Neutrophil (primary cell): ENCODE measurements around the gene CERK.

Experiments
- H3K27ac ChIP-seq: fragments of 200-600 bp; sonication (generic); 2 replicates; pipeline ENCODE4 v1.5.1; 2016; ENCODE audit warnings: mild to moderate bottlenecking, moderate library complexity
- H3K27me3 ChIP-seq: fragments of 200-600 bp; sonication (generic); 2 replicates; pipeline ENCODE4 v1.6.0; 2016; ENCODE audit warnings: mild to moderate bottlenecking
- H3K36me3 ChIP-seq: fragments of 200-600 bp; sonication (generic); 2 replicates; pipeline ENCODE4 v1.5.1; 2017
- H3K4me1 ChIP-seq, 2 experiments: fragments of 200-600 bp in 1 of 2; sonication (generic) in 1 of 2; 1 replicate in 1 of 2; 2 replicates in 1 of 2; pipeline versions ENCODE4 v1.5.1 to v1.6.1; 2013 to 2016; ENCODE audit warnings: low read depth in 1 of 2, low read length in 1 of 2, mild to moderate bottlenecking in 1 of 2, moderate library complexity in 1 of 2; ENCODE audit not compliant: control insufficient read depth in 1 of 2, insufficient read depth in 1 of 2
- H3K4me3 ChIP-seq, 2 experiments: fragments of 200-600 bp in 1 of 2; sonication (generic) in 1 of 2; 1 replicate in 1 of 2; 2 replicates in 1 of 2; pipeline ENCODE4 v1.5.1; 2013 to 2016; ENCODE audit warnings: low read depth in 1 of 2, low read length in 1 of 2, mild to moderate bottlenecking in 1 of 2, moderate library complexity in 1 of 2
- H3K9me3 ChIP-seq: fragments of 200-600 bp; sonication (generic); 2 replicates; pipeline ENCODE4 v1.5.1; 2016
- TF ChIP-seq, protein P1 (sequence below): fragments of 200-600 bp; sonication (generic); IDR thresholded peaks from 2 replicates; pipeline ENCODE4 v1.5.1; 2016; ENCODE audit warnings: antibody characterized with exemption

The CERK gene

GRCh38 chr22:46719921-46720320 is 18.1 kb downstream of the CERK start:
- no peaks in the 10 kb centered on the region for H3K27me3 ChIP-seq
- peaks cover 83% of the 10 kb centered on the region for H3K36me3 ChIP-seq
- TF ChIP-seq, protein P1, sequence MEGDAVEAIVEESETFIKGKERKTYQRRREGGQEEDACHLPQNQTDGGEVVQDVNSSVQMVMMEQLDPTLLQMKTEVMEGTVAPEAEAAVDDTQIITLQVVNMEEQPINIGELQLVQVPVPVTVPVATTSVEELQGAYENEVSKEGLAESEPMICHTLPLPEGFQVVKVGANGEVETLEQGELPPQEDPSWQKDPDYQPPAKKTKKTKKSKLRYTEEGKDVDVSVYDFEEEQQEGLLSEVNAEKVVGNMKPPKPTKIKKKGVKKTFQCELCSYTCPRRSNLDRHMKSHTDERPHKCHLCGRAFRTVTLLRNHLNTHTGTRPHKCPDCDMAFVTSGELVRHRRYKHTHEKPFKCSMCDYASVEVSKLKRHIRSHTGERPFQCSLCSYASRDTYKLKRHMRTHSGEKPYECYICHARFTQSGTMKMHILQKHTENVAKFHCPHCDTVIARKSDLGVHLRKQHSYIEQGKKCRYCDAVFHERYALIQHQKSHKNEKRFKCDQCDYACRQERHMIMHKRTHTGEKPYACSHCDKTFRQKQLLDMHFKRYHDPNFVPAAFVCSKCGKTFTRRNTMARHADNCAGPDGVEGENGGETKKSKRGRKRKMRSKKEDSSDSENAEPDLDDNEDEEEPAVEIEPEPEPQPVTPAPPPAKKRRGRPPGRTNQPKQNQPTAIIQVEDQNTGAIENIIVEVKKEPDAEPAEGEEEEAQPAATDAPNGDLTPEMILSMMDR: no peak
- H3K4me1 ChIP-seq: no peaks in the 10 kb centered on the region
- no peak overlapping the region for H3K4me3 ChIP-seq
- no peak overlapping the region for H3K27ac ChIP-seq
- H3K9me3 ChIP-seq: no peaks in the 10 kb centered on the region

- no peak overlapping the region for H3K27ac ChIP-seq
- TF ChIP-seq, protein P1: no peak
- no peaks in the 10 kb centered on the region for H3K4me1 ChIP-seq
- no peak overlapping the region for H3K4me3 ChIP-seq
- no peaks in the 10 kb centered on the region for H3K9me3 ChIP-seq
- peaks cover 89% of the 10 kb centered on the region for H3K36me3 ChIP-seq
- no peaks in the 10 kb centered on the region for H3K27me3 ChIP-seq
These were observed 23.5 kb downstream of the CERK start for GRCh38 chr22:46714550-46714949.

DNA sequence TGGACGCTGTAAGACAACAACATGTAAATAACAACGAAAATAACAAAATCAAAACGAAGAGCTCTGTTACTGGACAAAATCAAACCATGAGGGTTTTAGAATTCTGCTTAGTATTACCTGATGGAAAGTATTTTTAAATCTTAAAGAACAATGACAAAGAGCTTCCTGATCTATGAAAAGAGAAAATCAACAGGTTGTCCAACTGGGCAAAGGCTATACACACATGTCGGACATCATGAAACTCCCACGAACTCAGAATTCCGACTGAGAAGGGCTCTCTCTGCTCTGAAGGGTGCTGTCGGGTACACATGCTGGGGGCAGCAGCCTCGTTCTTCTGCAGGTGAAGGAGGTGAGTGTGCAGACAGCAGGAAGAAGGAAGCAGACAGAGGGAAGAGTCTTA is 25.8 kb downstream of the CERK start:
- Histone ChIP-seq H3K27ac (no peak overlapping the region), H3K36me3 (peaks cover 89% of the 10 kb centered on the region), H3K9me3 (no peaks in the 10 kb centered on the region), H3K4me3 (no peak overlapping the region), H3K4me1 (no peaks in the 10 kb centered on the region), H3K27me3 (no peaks in the 10 kb centered on the region)
- TF ChIP-seq, protein P1: no peak

DNA sequence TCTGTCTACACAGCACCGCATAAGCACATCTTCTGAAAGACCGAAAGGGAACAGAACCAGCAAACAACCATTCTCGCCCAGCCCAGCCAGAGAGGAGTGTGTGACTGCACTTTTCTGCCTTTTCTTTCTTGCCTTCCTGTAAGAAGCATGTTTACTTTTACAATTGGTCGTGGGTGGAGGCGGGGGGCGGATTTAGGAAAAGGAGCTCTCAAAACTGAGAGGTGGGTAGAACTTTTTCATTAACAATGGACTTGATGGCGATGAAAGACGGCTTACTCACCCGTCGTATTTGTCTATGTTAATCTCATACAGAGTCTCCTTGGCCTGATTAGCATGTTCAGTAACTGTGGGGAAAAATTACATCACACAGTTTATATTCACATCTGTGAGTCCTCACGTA is 27.2 kb downstream of the CERK start:
- H3K36me3 ChIP-seq: peaks cover 89% of the 10 kb centered on the region

DNA sequence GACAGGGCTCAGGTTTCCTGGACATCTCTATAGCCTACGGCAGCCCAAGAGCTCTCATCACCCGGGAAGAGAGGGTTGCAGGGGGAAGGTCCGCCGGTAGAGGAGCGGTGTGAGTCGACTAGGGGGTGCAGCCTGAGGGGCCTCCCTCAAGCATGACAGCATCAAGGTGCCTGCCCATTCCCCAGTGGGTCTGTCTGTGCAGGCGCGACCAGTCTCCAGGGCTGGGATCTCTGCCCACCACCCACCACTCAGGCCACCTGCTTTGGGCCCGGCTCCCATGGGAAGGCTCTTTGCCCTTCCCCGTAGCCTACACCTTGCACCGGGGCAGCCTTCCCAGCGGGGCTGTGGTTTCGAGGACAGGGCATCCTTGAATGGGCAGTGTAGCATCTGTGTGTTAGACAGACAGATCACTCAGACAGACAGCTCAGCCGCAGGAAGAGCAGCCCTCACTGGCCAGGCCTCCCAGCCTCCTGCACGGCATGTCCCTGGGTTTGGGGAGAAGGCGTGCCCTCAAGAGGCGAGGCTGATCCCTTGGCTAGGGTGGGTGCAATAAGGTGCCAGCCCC is 29.2 kb downstream of the CERK start:
- no peaks in the 10 kb centered on the region for H3K4me1 ChIP-seq
- no peaks in the 10 kb centered on the region for H3K27me3 ChIP-seq
- peaks cover 97% of the 10 kb centered on the region for H3K36me3 ChIP-seq
- no peaks in the 10 kb centered on the region for H3K9me3 ChIP-seq
- H3K4me3 ChIP-seq: no peak overlapping the region
- TF ChIP-seq, protein P1: no peak
- no peak overlapping the region for H3K27ac ChIP-seq

More for the DNA sequence above, 27.2 kb downstream of the CERK start:
- H3K27me3 ChIP-seq: no peaks in the 10 kb centered on the region
- TF ChIP-seq, protein P1: no peak
- peak overlapping the region; percentile 5 for H3K27ac ChIP-seq
- no peaks in the 10 kb centered on the region for H3K9me3 ChIP-seq
- H3K4me3 ChIP-seq: no peak overlapping the region
- no peaks in the 10 kb centered on the region for H3K4me1 ChIP-seq
